AG09319 (cell line): ENCODE measurements around the gene PIK3C3.

Experiments
- DNase-seq: peaks from one replicate; pipeline ENCODE4 v3.0.0-alpha.2; 2010; ENCODE audit warnings: low read depth; ENCODE audit errors: extremely low read depth
- TF ChIP-seq, protein P1 (sequence below): IDR thresholded peaks from 2 replicates; pipeline ENCODE4 v1.5.1; 2011; ENCODE audit warnings: low read depth, mild to moderate bottlenecking, inconsistent platforms, low read length, moderate library complexity

Gene PIK3C3

DNA sequence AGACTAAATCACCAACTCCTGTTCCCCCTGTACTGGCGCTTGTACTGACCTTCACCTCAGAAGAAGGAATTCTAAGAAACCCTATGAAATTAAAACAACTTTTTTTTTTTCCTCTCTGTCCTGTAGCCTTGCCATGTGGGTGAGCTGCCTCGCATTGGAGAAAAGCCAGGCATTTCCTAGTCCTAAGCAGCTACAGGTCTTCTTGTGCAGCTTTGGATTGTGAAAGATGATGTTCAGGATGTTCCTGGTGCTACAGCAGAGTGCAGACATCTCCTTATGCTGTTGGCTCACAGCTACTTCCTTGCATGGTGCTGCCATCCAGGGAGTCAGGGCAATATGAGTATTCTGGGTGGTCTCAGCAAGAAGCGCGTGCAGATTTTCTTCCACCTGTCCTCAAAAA lies 11.9 kb downstream of the PIK3C3 start:
- no peak for DNase-seq

DNA sequence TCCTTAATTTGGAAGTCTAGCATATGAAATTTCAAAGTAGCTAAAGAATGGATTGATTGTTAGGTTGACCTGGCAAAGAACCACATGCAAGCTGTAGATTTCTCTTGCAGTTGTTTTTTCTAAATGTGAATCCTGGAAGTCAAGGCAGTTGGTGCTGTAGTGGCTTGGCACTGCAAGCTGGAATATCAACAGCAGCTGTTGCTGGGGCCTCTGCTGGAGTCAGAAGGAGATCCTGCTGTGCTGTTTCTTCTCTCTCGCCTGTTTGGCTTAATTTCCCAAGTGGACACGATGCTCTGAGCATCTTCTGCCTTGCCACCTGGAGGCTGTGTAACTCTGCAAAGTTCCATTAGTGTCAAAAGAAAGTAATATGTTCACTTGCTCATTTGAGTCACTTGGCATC lies 12.6 kb downstream of the PIK3C3 start:
- TF ChIP-seq, protein P1, sequence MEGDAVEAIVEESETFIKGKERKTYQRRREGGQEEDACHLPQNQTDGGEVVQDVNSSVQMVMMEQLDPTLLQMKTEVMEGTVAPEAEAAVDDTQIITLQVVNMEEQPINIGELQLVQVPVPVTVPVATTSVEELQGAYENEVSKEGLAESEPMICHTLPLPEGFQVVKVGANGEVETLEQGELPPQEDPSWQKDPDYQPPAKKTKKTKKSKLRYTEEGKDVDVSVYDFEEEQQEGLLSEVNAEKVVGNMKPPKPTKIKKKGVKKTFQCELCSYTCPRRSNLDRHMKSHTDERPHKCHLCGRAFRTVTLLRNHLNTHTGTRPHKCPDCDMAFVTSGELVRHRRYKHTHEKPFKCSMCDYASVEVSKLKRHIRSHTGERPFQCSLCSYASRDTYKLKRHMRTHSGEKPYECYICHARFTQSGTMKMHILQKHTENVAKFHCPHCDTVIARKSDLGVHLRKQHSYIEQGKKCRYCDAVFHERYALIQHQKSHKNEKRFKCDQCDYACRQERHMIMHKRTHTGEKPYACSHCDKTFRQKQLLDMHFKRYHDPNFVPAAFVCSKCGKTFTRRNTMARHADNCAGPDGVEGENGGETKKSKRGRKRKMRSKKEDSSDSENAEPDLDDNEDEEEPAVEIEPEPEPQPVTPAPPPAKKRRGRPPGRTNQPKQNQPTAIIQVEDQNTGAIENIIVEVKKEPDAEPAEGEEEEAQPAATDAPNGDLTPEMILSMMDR, result no peak
- no peak for DNase-seq

More for the DNA sequence above, 11.9 kb downstream of the PIK3C3 start:
- TF ChIP-seq, protein P1, result no peak

DNA sequence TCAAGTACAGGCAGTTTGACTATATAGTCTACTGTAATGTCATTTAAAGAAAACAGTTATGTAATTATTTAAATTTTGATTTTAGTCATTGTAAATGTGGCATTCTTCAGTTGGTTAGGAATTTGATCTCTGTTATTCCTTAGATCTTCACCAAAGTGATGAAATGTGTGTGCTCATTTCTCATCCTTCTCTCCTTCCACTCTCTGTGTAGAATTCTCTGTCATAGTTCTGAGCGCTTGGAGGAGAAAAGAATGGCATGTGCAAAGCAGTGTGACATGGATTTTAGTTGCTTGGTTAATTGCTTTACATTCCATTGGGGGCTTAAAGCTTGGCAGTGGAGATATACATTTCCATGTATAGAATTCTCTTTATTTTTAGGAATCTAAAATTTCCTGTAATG lies 14.8 kb downstream of the PIK3C3 start:
- no peak for DNase-seq

DNA sequence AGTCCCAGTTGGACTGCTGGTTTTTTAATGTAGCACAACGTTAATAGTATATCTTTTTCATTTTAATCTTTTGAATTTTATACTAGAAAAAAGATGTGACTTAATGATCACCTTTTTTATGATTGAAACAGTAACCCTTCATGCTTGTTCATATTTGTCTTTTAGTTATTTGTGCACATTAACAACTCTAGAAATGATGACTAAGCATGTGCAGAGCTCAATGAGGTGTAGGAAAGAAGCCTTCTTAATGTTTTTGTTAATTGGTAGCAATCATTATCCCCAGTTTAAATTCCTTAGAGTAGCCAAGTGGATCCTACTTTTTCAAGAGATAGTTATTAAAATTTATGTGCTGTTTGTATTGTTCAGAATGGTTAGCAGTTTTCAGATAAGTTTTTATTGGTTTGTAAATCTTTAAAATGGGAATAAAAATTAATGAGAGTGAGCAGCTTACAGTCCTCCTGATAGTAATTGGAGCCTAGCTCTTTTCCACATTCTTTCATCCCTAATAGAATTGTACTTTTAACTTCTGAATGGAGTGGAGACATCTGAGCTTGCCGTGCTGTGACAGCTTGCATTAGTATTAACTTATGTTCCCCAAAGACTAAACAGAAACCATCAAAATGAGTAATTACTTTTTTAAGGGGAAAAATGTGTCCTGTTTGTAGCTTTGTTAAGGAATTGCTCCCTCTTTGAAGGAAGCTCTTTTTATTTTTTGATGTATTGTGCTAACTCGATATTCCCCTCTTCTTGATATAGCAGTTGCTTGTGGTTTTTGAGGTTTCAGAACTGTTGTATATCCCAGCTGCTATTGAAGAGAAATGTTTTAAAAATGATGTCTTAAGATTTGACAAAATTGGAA lies 17.3 kb downstream of the PIK3C3 start:
- no peak for DNase-seq
- TF ChIP-seq, protein P1, result no peak

More for the DNA sequence above, 14.8 kb downstream of the PIK3C3 start:
- TF ChIP-seq, protein P1, result no peak

DNA sequence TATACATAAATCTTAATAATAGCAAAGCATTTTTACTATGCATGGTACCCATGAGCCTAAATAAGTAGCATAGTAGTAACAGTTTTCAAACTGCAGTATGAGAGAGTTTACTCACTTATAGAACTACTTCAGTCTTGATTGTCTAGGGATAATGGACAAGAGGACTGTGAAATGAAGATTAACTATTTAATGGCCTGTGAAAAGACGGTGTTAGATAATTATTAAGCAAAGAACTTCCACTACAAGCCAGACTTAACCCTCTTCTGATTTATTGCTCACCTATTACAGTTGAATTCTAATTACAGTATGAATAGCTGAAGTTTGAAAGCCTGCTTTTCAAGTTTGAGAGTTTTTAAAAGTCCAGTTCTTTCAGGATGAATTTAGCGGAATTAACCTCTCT lies 18.9 kb downstream of the PIK3C3 start:
- TF ChIP-seq, protein P1, result no peak
- no peak for DNase-seq

DNA sequence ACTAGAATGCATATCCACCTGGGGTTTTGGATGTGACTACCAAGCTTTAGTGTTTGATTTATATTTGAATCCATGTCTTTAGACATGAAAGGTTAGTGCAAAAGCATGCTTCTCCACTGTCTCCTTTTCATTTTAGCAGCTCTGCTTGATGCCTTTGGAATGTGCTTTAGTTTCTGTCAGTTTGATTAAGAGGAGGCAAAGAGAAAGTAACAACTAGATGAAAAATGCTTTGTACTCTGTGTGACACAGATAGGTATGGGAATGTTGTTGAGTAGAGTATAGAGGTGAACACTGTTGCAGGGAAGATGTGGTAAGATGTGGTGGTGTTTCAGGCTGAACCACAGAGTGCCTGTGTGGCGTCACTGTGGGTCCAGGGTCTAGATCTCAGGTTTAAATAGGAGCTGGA lies 19.8 kb downstream of the PIK3C3 start:
- DNase-seq, result no peak
- TF ChIP-seq, protein P1, result no peak

DNA sequence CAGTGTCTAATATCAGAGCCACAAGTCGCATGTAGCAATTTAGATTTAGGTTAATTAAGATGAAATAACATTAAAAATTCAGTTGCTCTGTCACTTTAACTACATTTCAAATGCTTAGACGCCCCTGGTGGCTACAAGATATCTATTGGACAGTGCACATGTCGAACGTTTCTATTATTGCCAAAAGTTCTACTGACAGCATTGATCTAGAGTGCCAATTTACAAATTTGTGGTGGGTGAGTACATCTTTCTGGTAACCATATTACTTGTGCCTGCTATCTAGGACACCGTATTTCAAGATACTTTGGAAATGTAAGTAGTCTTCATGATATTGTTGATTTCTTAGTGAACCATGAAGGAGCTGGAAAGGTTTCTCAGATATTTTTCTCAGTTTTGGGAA lies 20.2 kb downstream of the PIK3C3 start:
- TF ChIP-seq, protein P1, result no peak
- DNase-seq, result no peak
